CD4-positive, alpha-beta T cell treated with Interleukin-15 for 1 hour (primary cell): ENCODE data around the gene TAAR1.
"Not testable (repeated sequence)": the region's sequence is repeated elsewhere in the genome, so short reads cannot be mapped to it uniquely, and the experiment has no call there.

Experiments
- DNase-seq: peaks from one replicate; pipeline ENCODE4 v3.0.0-alpha.2; 2020

Gene TAAR1, protein sequence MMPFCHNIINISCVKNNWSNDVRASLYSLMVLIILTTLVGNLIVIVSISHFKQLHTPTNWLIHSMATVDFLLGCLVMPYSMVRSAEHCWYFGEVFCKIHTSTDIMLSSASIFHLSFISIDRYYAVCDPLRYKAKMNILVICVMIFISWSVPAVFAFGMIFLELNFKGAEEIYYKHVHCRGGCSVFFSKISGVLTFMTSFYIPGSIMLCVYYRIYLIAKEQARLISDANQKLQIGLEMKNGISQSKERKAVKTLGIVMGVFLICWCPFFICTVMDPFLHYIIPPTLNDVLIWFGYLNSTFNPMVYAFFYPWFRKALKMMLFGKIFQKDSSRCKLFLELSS

DNA sequence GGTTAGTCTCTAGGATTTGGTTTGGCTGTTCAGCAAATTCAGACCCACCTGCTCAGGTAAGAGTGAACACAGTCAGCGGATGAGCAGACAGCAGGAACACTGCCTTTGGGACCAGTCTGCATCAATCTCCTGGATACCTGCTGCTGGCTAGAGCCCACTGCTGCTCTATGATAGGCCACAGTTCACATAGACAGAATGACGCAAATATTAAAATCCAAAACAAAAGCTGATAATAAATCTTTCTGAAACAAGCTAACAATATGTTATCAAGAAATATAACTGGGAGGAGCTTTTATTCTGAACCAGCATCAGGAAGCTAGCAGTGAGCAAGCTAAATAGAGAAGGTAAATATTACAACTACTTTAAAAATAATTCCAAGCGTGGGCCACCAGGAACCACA lies at the start of gene TAAR1:
Gene TAAR1 (minus strand): TSS at position 101 of the 400 bp plus-strand sequence. CDS start 13,179 bp downstream, outside the sequence.
- no peak for DNase-seq

- DNase-seq = no peak
These were observed 49.8 kb upstream of the TAAR1 start for GRCh38 chr6:132708771-132709170.

- no peak for DNase-seq
These were observed 49.0 kb upstream of the TAAR1 start for GRCh38 chr6:132708002-132708401.

- DNase-seq = not testable (repeated sequence)
These were observed 47.8 kb upstream of the TAAR1 start for GRCh38 chr6:132706756-132707155.

GRCh38 chr6:132703936-132704335 lies 45.0 kb upstream of the TAAR1 start:
- DNase-seq = no peak

- DNase-seq = no peak
These were observed 39.6 kb upstream of the TAAR1 start for GRCh38 chr6:132698608-132699007.

DNA sequence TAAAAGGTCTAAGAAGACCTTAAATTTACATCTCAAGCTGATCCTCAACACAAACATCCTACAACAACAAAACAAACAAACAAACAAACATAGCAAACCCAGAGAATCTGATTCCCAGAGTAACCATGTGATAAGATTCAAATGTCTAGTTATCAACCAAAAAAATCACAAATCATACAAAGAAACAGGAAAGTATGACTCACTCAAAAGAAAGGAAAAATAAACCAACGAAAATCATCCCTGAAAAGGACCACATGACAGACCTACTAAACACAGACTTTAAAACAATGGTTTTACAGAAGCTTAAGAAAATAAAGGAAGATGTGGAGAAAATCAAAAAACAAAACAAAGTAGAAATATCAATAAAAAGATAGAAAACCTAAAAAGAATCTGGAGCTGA lies 36.8 kb upstream of the TAAR1 start:
- no peak for DNase-seq

GRCh38 chr6:132693478-132693877 lies 34.5 kb upstream of the TAAR1 start:
- no peak for DNase-seq

DNA sequence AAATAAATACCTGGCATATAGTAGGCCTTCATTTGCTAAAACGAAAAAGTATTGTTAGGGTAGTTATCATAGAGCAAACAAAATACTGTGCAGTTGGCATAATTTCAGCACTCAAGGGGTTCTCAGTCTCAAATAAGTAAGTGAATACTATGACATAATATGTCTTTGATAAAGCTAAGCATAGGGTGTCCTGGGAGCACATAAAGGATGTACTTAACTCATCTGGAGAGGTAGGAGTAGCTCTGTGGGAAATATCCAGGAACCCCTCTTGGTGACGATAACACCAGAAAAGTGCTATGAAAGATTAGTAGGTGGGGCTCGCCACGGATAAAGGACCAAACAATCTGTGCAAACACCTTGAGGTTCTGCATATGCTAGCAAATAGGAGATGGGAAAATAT lies 31.7 kb upstream of the TAAR1 start:
- no peak for DNase-seq

- DNase-seq = no peak
These were observed 28.3 kb upstream of the TAAR1 start for GRCh38 chr6:132687306-132687705.

DNA sequence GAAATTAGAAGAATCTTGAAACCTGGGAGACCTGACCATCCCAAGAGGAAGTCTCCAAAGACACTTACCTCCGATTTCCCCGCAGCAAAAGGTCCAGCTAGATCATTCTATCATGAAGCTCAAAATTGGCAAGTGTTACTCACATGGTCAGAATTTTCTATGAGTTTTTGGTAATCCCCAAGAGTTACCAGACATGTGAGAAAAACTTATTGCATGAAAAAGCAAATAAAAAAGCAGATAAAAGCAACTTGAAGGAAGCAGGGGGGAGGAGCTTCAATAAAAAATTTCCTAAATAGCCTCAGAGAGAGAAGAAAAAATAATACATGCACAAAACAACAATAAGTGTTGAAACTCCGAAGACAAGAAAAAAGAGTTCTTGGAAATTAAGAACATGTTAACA lies 27.5 kb upstream of the TAAR1 start:
- no peak for DNase-seq

DNA sequence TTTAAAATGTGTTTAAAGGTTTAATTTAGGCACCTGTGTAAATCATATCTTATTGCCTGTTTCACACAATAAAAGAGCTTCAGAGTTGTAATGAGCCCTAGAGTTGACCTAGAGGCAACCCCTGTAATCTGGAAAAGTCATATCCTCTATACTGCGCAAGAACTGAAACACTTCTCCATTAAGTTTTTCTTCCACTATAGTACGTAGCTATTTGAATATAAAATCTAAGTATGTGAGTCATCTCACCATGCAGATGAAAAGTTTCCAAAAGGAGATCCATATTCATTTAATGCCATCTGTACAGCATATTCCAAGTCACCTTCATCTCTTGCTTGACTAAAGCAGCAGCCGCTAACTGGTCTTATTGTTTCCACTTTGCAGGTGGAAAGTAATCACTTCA lies 26.0 kb upstream of the TAAR1 start:
- DNase-seq = no peak

DNA sequence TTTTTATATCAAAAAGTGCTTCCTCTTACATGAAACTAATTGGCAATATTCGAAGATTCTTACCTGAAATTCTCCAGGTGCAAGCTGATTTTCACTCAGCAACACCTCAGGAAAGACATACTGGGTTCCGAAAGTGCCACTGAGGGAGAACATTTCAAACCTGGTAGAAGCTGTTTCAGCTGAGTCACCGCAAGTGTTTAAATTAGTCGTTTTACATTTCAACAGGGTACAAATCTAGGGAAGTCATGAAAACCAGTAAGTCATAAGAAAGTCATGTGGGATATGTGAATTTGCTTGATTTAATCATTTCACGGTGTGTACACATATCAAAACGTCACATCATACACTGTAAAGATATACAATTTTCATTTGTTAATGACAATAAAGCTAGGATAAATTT lies 25.3 kb upstream of the TAAR1 start:
- no peak for DNase-seq

DNA sequence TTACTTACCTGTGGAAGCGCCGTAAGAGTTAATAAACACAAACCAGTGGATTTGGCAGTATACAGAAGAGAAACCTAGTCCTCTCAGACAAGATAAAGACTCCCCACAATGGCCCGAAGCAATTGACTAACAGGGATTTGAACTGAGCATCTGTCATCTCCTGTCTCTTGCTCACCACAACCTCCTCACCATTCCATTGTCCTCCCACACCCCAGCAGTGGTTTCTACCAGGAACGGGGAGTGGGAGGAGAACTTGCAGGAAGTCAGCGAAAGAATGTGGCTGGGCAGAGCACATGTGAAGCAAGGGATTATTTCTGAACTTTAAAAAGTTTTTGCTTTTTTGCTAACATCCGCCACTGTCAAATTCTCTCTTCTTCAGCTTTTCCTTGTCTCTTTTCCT lies 24.6 kb upstream of the TAAR1 start:
- no peak for DNase-seq

DNA sequence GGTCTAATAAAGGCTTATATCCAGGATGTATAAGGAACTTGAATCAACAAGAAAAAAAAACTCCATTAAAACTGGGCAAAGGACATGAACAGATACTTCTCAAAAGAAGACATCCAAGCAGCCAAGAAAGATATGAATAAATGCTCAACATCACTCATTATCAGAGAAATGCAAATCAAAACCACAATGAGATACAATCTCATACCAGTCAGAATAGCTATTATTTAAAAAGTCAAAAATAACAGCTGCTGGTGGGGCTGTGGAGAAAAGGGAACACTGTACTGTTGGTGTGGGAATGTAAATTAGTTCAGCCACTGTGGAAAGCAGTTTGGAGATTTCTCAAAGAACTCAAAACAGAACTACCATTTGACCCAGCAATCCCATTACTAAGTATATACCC lies 20.1 kb upstream of the TAAR1 start:
- not testable (repeated sequence) for DNase-seq

GRCh38 chr6:132675749-132676148 lies 16.8 kb upstream of the TAAR1 start:
- DNase-seq = peak; percentile 20

- DNase-seq = no peak
These were observed 16.0 kb upstream of the TAAR1 start for GRCh38 chr6:132675002-132675401.

GRCh38 chr6:132673376-132674094 lies 14.6 kb upstream of the TAAR1 start:
- DNase-seq = no peak

DNA sequence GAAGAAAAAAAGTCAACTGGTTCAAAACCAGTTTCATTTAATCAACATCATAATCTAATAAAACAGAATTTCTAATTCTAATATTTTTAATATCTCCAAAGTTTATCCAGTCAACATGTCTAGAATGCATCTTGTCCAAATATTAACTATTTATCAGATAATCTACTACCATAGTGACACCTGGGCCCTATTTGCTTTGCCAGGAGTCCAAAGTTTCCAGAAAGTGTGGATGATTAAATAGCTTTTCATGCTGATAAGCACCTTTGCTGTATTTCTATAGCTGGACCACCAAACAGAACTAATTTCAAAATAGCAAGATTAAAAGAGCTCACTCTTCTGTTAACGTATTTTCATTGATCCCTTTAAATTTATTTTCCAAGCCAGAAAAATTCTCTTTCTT lies 12.3 kb upstream of the TAAR1 start:
- DNase-seq = no peak

DNA sequence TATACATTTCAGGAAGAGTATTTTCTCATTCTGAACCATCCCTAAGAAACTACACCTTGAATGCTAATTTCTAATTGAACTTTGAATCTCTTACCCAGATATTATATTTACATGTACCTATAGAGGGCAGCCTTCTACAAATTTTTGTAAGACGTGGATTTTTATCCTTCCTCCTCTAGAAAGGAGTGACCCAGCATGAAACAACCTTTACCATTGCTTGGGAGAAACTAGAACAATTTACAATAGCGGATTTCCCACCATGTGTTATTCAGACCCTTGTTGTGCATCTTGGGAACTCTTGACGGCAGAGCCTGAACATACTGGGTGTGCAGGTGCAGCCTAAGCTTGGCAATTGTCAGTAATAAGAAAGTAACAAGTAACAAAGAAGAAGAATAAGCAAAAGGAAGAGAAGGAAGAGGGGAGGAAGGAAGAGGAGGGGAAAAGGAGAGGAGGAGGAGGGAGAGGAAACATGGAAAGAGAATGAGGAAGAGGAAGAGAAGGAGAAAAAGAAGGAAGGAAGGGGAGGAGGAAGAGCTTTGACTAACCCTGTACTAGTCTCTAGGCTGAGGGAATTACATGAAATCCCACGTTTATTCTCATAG lies 10.8 kb upstream of the TAAR1 start:
- no peak for DNase-seq

DNA sequence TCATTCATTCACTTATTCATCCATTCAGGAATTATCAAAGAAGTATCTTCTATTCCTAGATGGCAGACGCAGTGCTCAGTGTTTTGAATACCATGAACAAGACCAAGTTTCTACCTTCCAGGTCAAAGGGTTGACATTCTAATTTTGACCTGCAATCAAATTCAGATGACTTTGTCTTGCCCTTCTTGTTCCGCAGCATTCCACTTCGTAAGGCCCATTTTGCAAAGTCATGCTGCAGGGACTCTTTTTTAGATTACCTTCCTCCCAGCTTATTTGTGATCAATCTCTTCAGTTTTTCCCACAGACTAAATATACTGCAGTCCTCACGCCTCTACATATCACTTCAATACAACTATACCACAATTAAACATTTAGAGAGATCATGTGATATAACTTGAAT lies 7.1 kb upstream of the TAAR1 start:
- DNase-seq = no peak

- no peak for DNase-seq
These were observed 5.5 kb upstream of the TAAR1 start for GRCh38 chr6:132664309-132665034.

GRCh38 chr6:132663661-132664060 lies 4.7 kb upstream of the TAAR1 start:
- no peak for DNase-seq
